Omental fat pad (tissue), 4 donors: Measurements from ENCODE around the gene IPCEF1. TPM values are rescaled to one million over a fixed set of nuclear protein-coding genes. Genes with fewer than 3 reads are reported as not detected.

Source experiments
- ATAC-seq: fragments of 150-250 bp; one replicate; pipeline ENCODE4 v1.9.1; 2016; ENCODE audit warnings: mild to moderate bottlenecking, moderate library complexity; ENCODE audit not compliant: low FRiP score
- DNase-seq: peaks from one replicate; pipeline ENCODE4 v3.0.0-alpha.2; 2019; ENCODE audit warnings: low spot score
- total RNA-seq, 4 donors: library from RNA; depleted of rRNA; stranded (reverse); fragments of >200 nt; gene quantifications; one replicate each; pipeline ENCODE4 v1.1.0, GENCODE V29; 2016
- TF ChIP-seq, protein P1 (sequence below), 3 donors: fragments of 450-650 bp; IDR thresholded peaks; one replicate each; pipeline ENCODE4 v1.5.1; 2016 to 2017; ENCODE audit warnings: antibody characterized with exemption in 3 of 3, mild to moderate bottlenecking in 3 of 3, moderate library complexity in 2 of 3

IPCEF1 gene
- total RNA-seq, 4 donors from 2014 or later, result 0.84 to 9.2 (median 2.7) TPM

DNA sequence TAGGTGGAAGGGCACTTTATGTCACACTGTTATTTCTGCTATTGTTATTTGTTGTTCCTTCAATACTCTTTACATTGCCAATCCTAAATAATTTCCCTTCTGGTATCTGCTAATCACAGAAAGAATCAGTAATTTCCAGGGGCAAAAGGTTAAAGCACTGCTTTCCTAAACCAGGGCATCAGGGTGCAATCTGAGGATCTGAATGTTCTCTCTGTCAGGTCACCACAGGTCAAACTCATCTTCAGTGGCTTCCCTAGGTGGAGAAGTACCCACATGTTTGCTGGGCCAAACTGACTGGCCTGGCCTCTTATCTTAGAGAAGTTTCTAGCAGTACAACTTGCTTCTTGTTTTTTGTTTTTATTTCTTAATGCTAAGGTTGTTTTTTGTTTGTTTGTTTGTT is 198.9 kb downstream of the IPCEF1 start:
- TF ChIP-seq, protein P1, sequence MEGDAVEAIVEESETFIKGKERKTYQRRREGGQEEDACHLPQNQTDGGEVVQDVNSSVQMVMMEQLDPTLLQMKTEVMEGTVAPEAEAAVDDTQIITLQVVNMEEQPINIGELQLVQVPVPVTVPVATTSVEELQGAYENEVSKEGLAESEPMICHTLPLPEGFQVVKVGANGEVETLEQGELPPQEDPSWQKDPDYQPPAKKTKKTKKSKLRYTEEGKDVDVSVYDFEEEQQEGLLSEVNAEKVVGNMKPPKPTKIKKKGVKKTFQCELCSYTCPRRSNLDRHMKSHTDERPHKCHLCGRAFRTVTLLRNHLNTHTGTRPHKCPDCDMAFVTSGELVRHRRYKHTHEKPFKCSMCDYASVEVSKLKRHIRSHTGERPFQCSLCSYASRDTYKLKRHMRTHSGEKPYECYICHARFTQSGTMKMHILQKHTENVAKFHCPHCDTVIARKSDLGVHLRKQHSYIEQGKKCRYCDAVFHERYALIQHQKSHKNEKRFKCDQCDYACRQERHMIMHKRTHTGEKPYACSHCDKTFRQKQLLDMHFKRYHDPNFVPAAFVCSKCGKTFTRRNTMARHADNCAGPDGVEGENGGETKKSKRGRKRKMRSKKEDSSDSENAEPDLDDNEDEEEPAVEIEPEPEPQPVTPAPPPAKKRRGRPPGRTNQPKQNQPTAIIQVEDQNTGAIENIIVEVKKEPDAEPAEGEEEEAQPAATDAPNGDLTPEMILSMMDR (IDR thresholded peaks at IDR 0.05), result no peak
- DNase-seq, result no peak
- no peak for ATAC-seq

DNA sequence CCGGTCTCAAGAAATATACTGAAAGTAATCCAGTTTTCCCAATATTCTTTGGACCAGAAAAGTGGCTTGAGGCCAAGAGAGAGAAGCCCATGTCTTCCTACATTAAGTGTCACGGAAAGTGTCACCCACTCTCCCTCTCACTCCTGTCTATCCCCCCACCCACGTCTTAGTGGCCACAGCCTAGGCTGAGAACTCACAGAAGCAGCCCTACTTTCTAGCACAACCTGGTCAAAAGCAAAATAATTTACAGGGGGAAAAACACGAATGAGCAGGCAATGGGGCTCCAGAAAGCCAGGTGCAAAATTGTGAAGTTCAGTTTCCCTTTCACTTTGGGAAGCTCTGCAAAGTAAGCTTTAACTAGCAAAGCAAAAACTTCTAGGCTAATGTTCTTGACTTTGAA is 199.5 kb downstream of the IPCEF1 start:
- no peak for ATAC-seq
- no peak for DNase-seq
- TF ChIP-seq, protein P1 (IDR thresholded peaks at IDR 0.05), result no peak

DNA sequence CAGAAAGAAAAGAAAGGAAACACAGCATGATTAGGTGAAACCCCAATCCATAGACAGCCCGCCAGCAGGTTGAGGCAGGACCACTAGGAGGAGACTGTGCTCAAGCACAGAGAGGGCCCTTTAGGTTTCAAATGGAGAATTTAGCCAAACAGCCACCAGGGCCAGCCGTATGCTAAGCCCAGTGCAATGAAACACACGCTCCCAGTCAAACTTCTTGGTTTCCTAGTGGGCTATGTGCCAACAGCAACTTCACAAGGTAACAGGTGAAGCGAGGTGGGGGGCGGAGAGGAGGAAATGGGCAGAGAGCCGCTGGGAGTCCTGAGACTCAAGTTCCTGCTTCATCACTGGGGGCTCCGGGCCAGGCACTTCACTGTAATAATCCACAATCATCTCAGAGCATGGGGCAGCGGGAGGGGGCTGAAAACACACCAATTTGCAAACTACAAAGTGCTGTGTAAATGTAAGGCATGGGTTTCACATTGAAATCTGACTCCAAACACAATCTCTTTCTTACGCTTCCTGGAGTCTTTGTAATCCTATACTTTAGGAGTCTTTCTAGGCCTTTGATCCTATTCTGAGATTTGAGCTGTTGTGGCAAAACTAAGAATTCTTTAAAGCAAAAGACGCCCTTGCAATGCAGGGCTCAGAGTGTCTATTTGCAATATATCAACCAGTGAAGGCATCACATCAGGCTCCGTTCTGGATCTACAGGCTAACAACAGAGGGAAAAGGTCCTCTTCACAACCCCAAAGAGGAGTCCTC is 200.3 kb downstream of the IPCEF1 start:
- ATAC-seq, result no peak
- no peak for DNase-seq
- TF ChIP-seq, protein P1 (IDR thresholded peaks at IDR 0.05), result no peak

DNA sequence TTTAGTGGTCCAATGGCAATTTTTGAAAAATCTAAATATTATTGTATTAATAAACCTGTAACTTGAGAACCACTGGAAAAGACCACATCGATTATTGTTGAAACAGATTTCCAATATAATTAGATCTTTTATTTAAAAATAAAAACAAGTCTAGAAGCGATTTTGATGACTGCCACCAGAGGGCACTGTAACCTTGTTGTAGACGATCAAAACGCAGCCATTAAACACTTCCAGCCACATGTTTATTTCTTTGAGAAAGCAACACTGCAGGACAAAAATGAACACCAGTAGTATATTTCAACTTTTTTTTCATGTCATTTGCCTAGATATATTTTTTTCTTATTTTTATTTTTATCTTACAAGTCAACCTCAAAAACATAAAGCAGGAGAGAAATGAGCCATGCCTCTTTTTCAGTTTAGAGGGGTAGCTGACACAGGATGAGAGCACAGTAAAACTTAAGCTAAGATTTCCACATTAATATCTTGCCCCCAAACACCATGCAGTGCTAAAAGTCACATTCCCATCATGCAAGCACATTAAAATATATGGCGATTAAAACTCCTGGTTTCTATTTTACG is 202.1 kb downstream of the IPCEF1 start:
- DNase-seq (peak; percentile 51), ATAC-seq (no peak)

DNA sequence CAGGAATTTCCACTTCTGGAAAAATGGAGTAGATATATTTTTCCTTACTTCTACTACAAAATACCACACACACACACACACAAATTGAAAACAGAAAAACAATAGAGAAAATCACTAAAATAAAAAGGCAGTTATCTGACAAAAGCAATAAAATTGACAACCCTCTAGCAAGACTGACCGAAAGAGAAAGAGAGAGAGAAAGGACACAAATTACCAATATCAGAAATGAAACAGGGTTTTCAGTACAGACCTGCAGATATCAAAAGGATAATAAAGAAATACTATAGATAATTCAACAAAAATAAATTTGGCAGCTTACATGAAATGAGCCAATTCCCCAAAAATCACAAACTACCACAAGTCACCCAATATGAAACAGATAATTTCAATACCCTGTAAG is 212.8 kb downstream of the IPCEF1 start:
- ATAC-seq, result no peak
- DNase-seq, result no peak
- TF ChIP-seq, protein P1 (IDR thresholded peaks at IDR 0.05), result no peak

More for the DNA sequence above, 202.1 kb downstream of the IPCEF1 start:
- TF ChIP-seq, protein P1 (IDR thresholded peaks at IDR 0.05), result peak in 2 of 3 donors; percentile 17 to 63

DNA sequence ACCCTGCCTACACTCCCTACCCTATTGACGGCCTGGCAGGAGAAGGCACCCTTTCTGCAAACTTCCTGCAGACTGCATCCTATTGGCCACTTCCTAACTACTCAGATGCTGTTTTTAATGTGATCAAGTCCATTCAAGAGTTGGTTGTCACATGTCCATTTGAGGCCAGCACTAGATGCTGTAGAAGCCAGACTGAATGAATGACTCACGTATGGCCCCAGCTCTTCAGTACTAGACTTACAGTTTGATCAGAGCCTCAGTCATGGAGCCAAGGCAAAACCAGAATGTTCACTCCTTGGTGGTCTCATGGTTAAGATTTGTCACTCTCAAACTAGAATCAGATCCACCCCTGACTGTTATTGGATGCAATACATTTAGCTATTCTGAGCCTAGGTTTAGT is 215.9 kb downstream of the IPCEF1 start:
- ATAC-seq (no peak), DNase-seq (no peak)
- TF ChIP-seq, protein P1 (IDR thresholded peaks at IDR 0.05), result no peak

DNA sequence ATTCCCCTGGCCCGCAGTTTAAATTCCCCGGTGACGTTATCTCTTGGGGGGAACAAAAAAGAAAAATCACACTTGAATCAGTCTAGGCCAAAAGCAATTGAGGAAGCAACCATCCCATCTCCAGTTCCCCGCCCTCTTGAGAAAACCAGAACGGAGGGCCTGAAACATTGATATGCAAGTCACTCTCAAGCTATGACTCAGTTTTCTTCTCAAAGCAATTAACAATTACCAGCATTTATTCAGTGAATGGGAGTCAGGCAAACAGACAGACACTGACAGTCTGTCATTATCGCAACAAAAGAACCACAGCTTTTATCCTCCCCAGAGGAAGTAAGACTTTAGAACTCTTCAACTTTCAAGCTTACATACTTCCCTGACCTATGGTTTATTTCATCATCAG is 216.7 kb downstream of the IPCEF1 start:
- TF ChIP-seq, protein P1 (IDR thresholded peaks at IDR 0.05), result no peak
- ATAC-seq, result no peak
- DNase-seq, result no peak
